ENCODE data around the gene PNMA6E. TPM values are rescaled to one million over a fixed set of nuclear protein-coding genes. Genes with fewer than 3 reads are reported as not detected.

Gene PNMA6E
- total and polyA plus RNA-seq, 4 donors, result not detected

- Histone ChIP-seq H3K4me1 (ENCODE audit: control insufficient read depth, insufficient read depth, low read length) (no peaks in the 10 kb centered on the region), H3K4me3 (ENCODE audit: low read depth, low read length) (no peak within 1 kb of the TSS), H3K36me3 (ENCODE audit: control insufficient read depth, insufficient read depth, low read length) (peaks cover 44% of the 10 kb centered on the region), H3K27me3 (ENCODE audit: control insufficient read depth, insufficient read depth, low read length) (no peaks in the 10 kb centered on the region), H3K27ac (ENCODE audit: low read depth, low read length) (no peak within 1 kb of the TSS), H3K9me3 (ENCODE audit: control insufficient read depth, insufficient read depth, low read length) (no peaks in the 10 kb centered on the region)
- 81% methylated on average over 30 of the region's 30 CpGs for WGBS (ENCODE audit: insufficient coverage)
- DNase-seq (ENCODE audit: low read depth in 4 of 6, low spot score in 6 of 6), result no peak
These were observed 44.9 kb upstream of the PNMA6E start, which contains the start of gene TREX2 for GRCh38 chrX:153445856-153446635. Gene TREX2, minus strand, starts transcription at chrX:153446056. Its CDS starts 626 bp downstream, at chrX:153445430.

DNA sequence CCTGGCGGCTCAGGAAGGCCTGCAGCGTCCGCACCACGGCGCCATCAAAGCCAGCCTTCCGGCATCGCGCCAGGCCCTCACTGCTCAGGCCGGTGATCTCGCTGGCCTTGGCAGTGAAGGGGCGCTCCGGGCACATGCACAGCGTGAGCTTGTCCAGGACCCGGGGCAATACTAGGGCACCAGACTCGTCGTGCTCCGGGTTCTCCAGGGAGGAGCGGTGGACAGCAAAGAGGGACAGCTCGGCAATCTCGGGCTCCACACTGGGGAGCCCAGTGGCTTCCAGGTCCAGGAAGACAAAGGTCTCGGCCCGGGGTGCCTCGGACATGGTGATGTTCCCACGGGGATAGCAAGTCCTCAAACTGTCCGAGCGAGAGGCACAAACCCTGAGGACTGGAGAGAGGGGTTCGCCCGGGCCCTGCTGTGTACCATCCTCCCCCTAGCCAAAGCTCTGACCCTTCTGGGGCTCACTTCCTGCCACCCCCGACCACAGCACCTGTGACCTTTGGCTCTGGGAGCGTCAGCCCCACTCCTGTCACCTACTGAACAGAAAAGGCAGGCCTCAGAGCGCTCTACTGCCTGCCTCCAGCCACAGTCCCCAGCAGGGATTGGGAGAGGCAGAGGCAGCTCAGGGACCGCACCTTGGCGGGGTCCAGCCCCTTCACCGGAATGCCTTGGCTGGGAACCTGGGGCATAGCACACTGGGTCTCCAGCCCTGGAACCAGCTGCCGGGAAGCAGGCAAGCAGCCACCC lies 44.1 kb upstream of the PNMA6E start:
- Histone ChIP-seq H3K36me3 (ENCODE audit: control insufficient read depth, insufficient read depth, low read length) (peaks cover 37% of the 10 kb centered on the region), H3K4me3 (ENCODE audit: low read depth, low read length) (no peak overlapping the region), H3K4me1 (ENCODE audit: control insufficient read depth, insufficient read depth, low read length) (no peaks in the 10 kb centered on the region), H3K9me3 (ENCODE audit: control insufficient read depth, insufficient read depth, low read length) (no peaks in the 10 kb centered on the region), H3K27me3 (ENCODE audit: control insufficient read depth, insufficient read depth, low read length) (no peaks in the 10 kb centered on the region), H3K27ac (ENCODE audit: low read depth, low read length) (no peak overlapping the region)
- WGBS (ENCODE audit: insufficient coverage), result 88% methylated on average over 35 of the region's 35 CpGs
- DNase-seq (ENCODE audit: low read depth in 4 of 6, low spot score in 6 of 6), result no peak

- DNase-seq (ENCODE audit: low read depth in 4 of 6, low spot score in 6 of 6), result no peak
- no peaks in the 10 kb centered on the region for H3K9me3 ChIP-seq (ENCODE audit: control insufficient read depth, insufficient read depth, low read length)
- no peak overlapping the region for H3K4me3 ChIP-seq (ENCODE audit: low read depth, low read length)
- no peak overlapping the region for H3K27ac ChIP-seq (ENCODE audit: low read depth, low read length)
- WGBS (ENCODE audit: insufficient coverage), result 88% methylated on average over 37 of the region's 37 CpGs
- H3K4me1 ChIP-seq (ENCODE audit: control insufficient read depth, insufficient read depth, low read length), result no peaks in the 10 kb centered on the region
- H3K27me3 ChIP-seq (ENCODE audit: control insufficient read depth, insufficient read depth, low read length), result no peaks in the 10 kb centered on the region
- H3K36me3 ChIP-seq (ENCODE audit: control insufficient read depth, insufficient read depth, low read length), result peaks cover 31% of the 10 kb centered on the region
These were observed 43.3 kb upstream of the PNMA6E start for GRCh38 chrX:153444333-153445011.

DNA sequence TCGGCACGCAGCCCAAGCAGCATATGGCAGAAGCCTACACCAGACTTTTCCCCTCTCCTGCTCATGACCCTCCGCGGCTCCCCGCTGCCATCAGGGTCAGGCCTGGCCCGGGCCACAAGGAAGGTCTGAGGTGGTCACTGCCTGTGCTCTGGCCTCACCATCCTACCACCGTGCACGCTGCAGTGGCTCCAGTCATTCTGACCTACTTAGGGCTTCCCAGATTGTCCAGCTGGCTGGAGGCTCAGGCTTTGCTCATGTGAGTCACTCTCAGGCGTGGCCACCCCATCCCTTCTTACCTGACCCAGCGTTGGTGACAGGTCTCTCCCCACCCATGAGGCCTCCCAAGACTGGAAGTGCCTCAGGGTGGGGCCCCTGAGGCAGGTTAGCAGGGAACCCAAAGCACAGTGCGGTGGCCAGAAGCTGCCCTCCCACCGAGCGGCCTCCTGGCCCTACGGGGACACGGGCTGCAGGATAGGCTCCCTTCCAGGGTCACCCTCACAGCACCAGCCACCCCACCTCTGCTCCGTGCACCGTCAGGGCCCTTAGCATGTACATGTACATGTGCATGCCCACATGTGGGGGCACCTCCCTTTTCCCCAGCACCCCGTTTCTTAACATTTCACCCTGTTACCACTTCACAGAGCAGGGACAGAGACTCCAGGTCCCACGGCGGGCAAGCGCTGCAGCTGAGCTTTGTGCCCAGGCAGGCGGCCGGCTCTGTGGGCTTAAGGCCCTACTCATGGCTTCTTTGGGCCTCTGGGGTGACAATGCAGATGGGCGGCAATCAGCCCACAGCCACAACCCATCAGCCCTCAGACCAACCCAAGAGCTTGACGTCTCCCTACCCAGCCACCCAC lies 42.6 kb upstream of the PNMA6E start:
- Histone ChIP-seq H3K4me3 (ENCODE audit: low read depth, low read length) (no peak overlapping the region), H3K27me3 (ENCODE audit: control insufficient read depth, insufficient read depth, low read length) (no peaks in the 10 kb centered on the region), H3K36me3 (ENCODE audit: control insufficient read depth, insufficient read depth, low read length) (peaks cover 24% of the 10 kb centered on the region), H3K4me1 (ENCODE audit: control insufficient read depth, insufficient read depth, low read length) (no peaks in the 10 kb centered on the region), H3K9me3 (ENCODE audit: control insufficient read depth, insufficient read depth, low read length) (no peaks in the 10 kb centered on the region), H3K27ac (ENCODE audit: low read depth, low read length) (no peak overlapping the region)
- 91% methylated on average over 24 of the region's 25 CpGs for WGBS (ENCODE audit: insufficient coverage)
- no peak for DNase-seq (ENCODE audit: low read depth in 4 of 6, low spot score in 6 of 6)

GRCh38 chrX:153442463-153442862 lies 41.3 kb upstream of the PNMA6E start:
- no peak for DNase-seq (ENCODE audit: low read depth in 4 of 6, low spot score in 6 of 6)
- 71% methylated on average over 5 of the region's 5 CpGs for WGBS (ENCODE audit: insufficient coverage)
- Histone ChIP-seq H3K4me3 (ENCODE audit: low read depth, low read length) (no peak overlapping the region), H3K9me3 (ENCODE audit: control insufficient read depth, insufficient read depth, low read length) (no peaks in the 10 kb centered on the region), H3K36me3 (ENCODE audit: control insufficient read depth, insufficient read depth, low read length) (peaks cover 21% of the 10 kb centered on the region), H3K4me1 (ENCODE audit: control insufficient read depth, insufficient read depth, low read length) (no peaks in the 10 kb centered on the region), H3K27me3 (ENCODE audit: control insufficient read depth, insufficient read depth, low read length) (no peaks in the 10 kb centered on the region), H3K27ac (ENCODE audit: low read depth, low read length) (no peak overlapping the region)

DNA sequence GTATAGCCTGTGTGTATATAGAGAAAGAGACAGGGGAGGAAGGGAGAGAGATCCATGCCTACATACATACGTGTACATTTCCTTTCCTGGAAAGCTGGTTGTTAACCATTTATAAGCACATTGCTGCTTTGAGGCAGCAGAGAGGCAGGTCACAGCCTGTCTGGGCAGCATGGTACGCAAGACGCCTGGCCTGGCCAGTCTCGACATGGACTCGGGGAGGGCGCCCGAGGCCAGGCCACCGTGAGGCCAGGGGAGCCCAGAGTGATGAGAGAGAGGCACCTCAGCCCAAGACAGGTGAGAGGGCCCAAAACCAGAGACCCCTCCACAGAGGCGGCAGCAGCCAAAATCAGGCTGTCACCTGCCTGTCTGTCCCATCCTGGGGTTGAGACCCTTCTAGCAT lies 40.8 kb upstream of the PNMA6E start:
- Histone ChIP-seq H3K27ac (ENCODE audit: low read depth, low read length) (no peak overlapping the region), H3K27me3 (ENCODE audit: control insufficient read depth, insufficient read depth, low read length) (no peaks in the 10 kb centered on the region), H3K36me3 (ENCODE audit: control insufficient read depth, insufficient read depth, low read length) (peaks cover 17% of the 10 kb centered on the region), H3K4me3 (ENCODE audit: low read depth, low read length) (no peak overlapping the region), H3K9me3 (ENCODE audit: control insufficient read depth, insufficient read depth, low read length) (no peaks in the 10 kb centered on the region), H3K4me1 (ENCODE audit: control insufficient read depth, insufficient read depth, low read length) (no peaks in the 10 kb centered on the region)
- 86% methylated on average over 8 of the region's 9 CpGs for WGBS (ENCODE audit: insufficient coverage)
- no peak for DNase-seq (ENCODE audit: low read depth in 4 of 6, low spot score in 6 of 6)

DNA sequence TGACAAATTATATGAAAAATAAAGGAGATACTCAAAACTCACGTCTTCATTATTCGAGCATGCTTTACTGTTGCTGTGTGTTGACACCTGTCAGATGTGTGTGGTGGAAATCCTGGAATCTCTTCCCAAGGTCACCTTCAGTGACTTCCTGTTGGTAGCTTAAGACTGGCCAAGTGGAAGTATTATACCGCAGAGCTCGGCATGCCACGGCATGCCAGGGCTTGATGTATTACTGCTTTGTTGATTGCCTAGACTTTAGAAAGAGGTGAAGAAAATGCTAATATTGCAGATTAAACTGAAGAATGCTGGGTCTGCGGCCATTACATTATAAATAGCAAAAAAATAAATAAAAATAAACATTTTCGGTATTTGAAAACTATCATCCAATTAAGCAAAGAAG lies 40.1 kb upstream of the PNMA6E start:
- DNase-seq (ENCODE audit: low read depth in 4 of 6, low spot score in 6 of 6), result no peak
- no peak overlapping the region for H3K4me3 ChIP-seq (ENCODE audit: low read depth, low read length)
- H3K9me3 ChIP-seq (ENCODE audit: control insufficient read depth, insufficient read depth, low read length), result no peaks in the 10 kb centered on the region
- H3K27ac ChIP-seq (ENCODE audit: low read depth, low read length), result no peak overlapping the region
- peaks cover 13% of the 10 kb centered on the region for H3K36me3 ChIP-seq (ENCODE audit: control insufficient read depth, insufficient read depth, low read length)
- H3K27me3 ChIP-seq (ENCODE audit: control insufficient read depth, insufficient read depth, low read length), result no peaks in the 10 kb centered on the region
- H3K4me1 ChIP-seq (ENCODE audit: control insufficient read depth, insufficient read depth, low read length), result no peaks in the 10 kb centered on the region
- WGBS (ENCODE audit: insufficient coverage), result 82% methylated on average over 3 of the region's 7 CpGs

GRCh38 chrX:153440556-153441135 lies 39.5 kb upstream of the PNMA6E start:
- 72% methylated on average over 10 of the region's 13 CpGs for WGBS (ENCODE audit: insufficient coverage)
- Histone ChIP-seq H3K9me3 (ENCODE audit: control insufficient read depth, insufficient read depth, low read length) (no peaks in the 10 kb centered on the region), H3K4me1 (ENCODE audit: control insufficient read depth, insufficient read depth, low read length) (no peaks in the 10 kb centered on the region), H3K27me3 (ENCODE audit: control insufficient read depth, insufficient read depth, low read length) (no peaks in the 10 kb centered on the region), H3K4me3 (ENCODE audit: low read depth, low read length) (no peak overlapping the region), H3K27ac (ENCODE audit: low read depth, low read length) (no peak overlapping the region), H3K36me3 (ENCODE audit: control insufficient read depth, insufficient read depth, low read length) (peaks cover 7% of the 10 kb centered on the region)
- DNase-seq (ENCODE audit: low read depth in 4 of 6, low spot score in 6 of 6), result no peak

DNA sequence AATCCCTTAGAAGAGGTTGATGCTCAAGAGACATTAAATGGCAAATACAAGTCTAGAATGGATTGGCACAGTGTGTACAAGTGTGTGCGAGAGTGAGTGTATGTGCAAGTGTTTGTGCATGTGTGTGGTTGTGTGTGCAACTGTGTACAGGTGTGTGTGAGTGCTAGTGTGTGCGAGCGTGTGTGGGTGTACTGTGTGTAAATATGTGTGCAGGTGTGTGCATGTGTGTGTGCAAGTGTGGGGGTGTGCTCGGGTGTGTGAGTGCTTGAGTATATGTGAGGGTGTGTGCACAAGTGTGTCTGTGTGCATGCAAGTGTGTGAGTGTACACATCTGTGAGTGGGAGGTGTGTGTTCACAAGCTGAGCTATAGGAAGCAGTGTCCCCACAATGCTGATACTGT lies 38.8 kb upstream of the PNMA6E start:
- no peak for DNase-seq (ENCODE audit: low read depth in 4 of 6, low spot score in 6 of 6)
- Histone ChIP-seq H3K4me1 (ENCODE audit: control insufficient read depth, insufficient read depth, low read length) (no peaks in the 10 kb centered on the region), H3K27ac (ENCODE audit: low read depth, low read length) (no peak overlapping the region), H3K9me3 (ENCODE audit: control insufficient read depth, insufficient read depth, low read length) (no peaks in the 10 kb centered on the region), H3K4me3 (ENCODE audit: low read depth, low read length) (no peak overlapping the region), H3K36me3 (ENCODE audit: control insufficient read depth, insufficient read depth, low read length) (peaks cover 5% of the 10 kb centered on the region), H3K27me3 (ENCODE audit: control insufficient read depth, insufficient read depth, low read length) (no peaks in the 10 kb centered on the region)
- 77% methylated on average over 4 of the region's 4 CpGs for WGBS (ENCODE audit: insufficient coverage)

Data from spinal cord (tissue), 10 donors.